ENCODE measurements around the gene ZFAND2A. TPM values are rescaled to one million over a fixed set of nuclear protein-coding genes. Genes with fewer than 3 reads are reported as not detected.

Gene ZFAND2A
- 49.5 to 56.1 TPM (median 52.2 TPM) in 5 replicates for total RNA-seq (2022; extraction: Qiagen RNA extraction)

GRCh38 chr7:1159891-1160669, at the start of gene ZFAND2A:
Gene ZFAND2A (minus strand): TSS chr7:1160196. CDS start chr7:1158212, 1,984 bp downstream.

Other genes with a start within 250 kb of the ZFAND2A start
- gene ADAP1, start 205.5 kb downstream of the ZFAND2A start, total RNA-seq (2022; extraction: Qiagen RNA extraction): 3.0 to 4.5 TPM (median 4.0 TPM) in 5 replicates
- gene COX19, start 184.6 kb downstream of the ZFAND2A start, total RNA-seq (2022; extraction: Qiagen RNA extraction): 5.0 to 6.2 TPM (median 6.0 TPM) in 5 replicates
- not detected in 5 replicates for gene CYP2W1, start 177.0 kb downstream of the ZFAND2A start, total RNA-seq (2022; extraction: Qiagen RNA extraction)
- 1.5 to 2.3 TPM (median 1.8 TPM) in 5 replicates for gene GPR146, start 115.7 kb downstream of the ZFAND2A start, total RNA-seq (2022; extraction: Qiagen RNA extraction)
- 0.93 to 1.3 TPM (median 1.2 TPM) in 5 replicates for gene GPER1, start 72.1 kb downstream of the ZFAND2A start, total RNA-seq (2022; extraction: Qiagen RNA extraction)
- gene UNCX, start 72.7 kb upstream of the ZFAND2A start, total RNA-seq (2022; extraction: Qiagen RNA extraction): 0.05 to 0.08 TPM (median 0.07 TPM) in 3 of 5 replicates, not detected in the others